CD14-positive monocyte (primary cell): ENCODE measurements around the gene CNTFR. TPM values are rescaled to one million over a fixed set of nuclear protein-coding genes. Genes with fewer than 3 reads are reported as not detected.

Experiments used
- DNase-seq, 3 donors: peaks; one replicate each; pipeline ENCODE4 v3.0.0-alpha.2; 2011 to 2022
- H2AFZ ChIP-seq: 2 replicates; pipeline ENCODE4 v1.6.0; 2012; ENCODE audit warnings: mild to moderate bottlenecking, low read depth, low read length, inconsistent platforms; ENCODE audit not compliant: insufficient read depth, poor library complexity, severe bottlenecking
- H3K27ac ChIP-seq, 2 donors: 1 replicate in 1 of 2; 2 replicates in 1 of 2; pipeline ENCODE4 v1.5.1; 2012 to 2013; ENCODE audit warnings: low read length in 2 of 2, control low read depth in 1 of 2, inconsistent platforms in 1 of 2, low read depth in 1 of 2, mild to moderate bottlenecking in 1 of 2
- H3K27me3 ChIP-seq, 2 donors: one replicate each; pipeline versions ENCODE4 v1.6.0 to v1.6.1; 2011 to 2013; ENCODE audit warnings: low read length in 2 of 2; ENCODE audit not compliant: control insufficient read depth in 2 of 2, insufficient read depth in 2 of 2
- H3K36me3 ChIP-seq, 2 donors: replicated peaks in 1 of 2; 1 replicate in 1 of 2; 2 replicates in 1 of 2; pipeline versions ENCODE4 v1.5.1 to v1.6.1; 2012 to 2013; ENCODE audit warnings: low read length in 2 of 2, control low read depth in 1 of 2, inconsistent platforms in 1 of 2, mild to moderate bottlenecking in 1 of 2; ENCODE audit not compliant: insufficient read depth in 2 of 2, control insufficient read depth in 1 of 2
- H3K4me1 ChIP-seq, 2 donors: 1 replicate in 1 of 2; 2 replicates in 1 of 2; pipeline versions ENCODE4 v1.5.1 to v1.6.1; 2012 to 2013; ENCODE audit warnings: low read length in 2 of 2, control low read depth in 1 of 2, inconsistent platforms in 1 of 2, mild to moderate bottlenecking in 1 of 2, moderate library complexity in 1 of 2; ENCODE audit not compliant: insufficient read depth in 2 of 2, control insufficient read depth in 1 of 2
- H3K4me2 ChIP-seq: replicated peaks from 2 replicates; pipeline ENCODE3; 2012; ENCODE audit warnings: low read length, moderate library complexity, mild to moderate bottlenecking; ENCODE audit not compliant: poor library complexity, severe bottlenecking; ENCODE audit errors: extremely low read depth
- H3K4me3 ChIP-seq, 3 experiments: fragments of 200-600 bp in 1 of 3; sonication (generic) in 1 of 3; replicated peaks in 1 of 3; 1 replicate in 2 of 3; 2 replicates in 1 of 3; pipeline ENCODE4 v1.5.1; 2011 to 2013; ENCODE audit warnings: low read length in 3 of 3, mild to moderate bottlenecking in 3 of 3, control low read depth in 2 of 3, low read depth in 2 of 3, inconsistent platforms in 1 of 3, moderate library complexity in 1 of 3
- H3K79me2 ChIP-seq: 2 replicates; pipeline ENCODE4 v1.6.0; 2012; ENCODE audit warnings: mild to moderate bottlenecking, control low read depth, inconsistent platforms, low read length, moderate library complexity; ENCODE audit not compliant: insufficient read depth
- H3K9ac ChIP-seq: 2 replicates; pipeline ENCODE4 v1.6.0; 2017; ENCODE audit warnings: low read length, mild to moderate bottlenecking; ENCODE audit not compliant: insufficient read depth, poor library complexity, severe bottlenecking
- H3K9me3 ChIP-seq, 2 donors: replicated peaks in 1 of 2; 1 replicate in 1 of 2; 2 replicates in 1 of 2; pipeline versions ENCODE4 v1.5.1 to v1.6.1; 2012 to 2013; ENCODE audit warnings: low read length in 2 of 2, control low read depth in 1 of 2; ENCODE audit not compliant: control insufficient read depth in 1 of 2, insufficient read depth in 1 of 2
- H4K20me1 ChIP-seq: 2 replicates; pipeline ENCODE4 v1.6.0; 2012; ENCODE audit warnings: mild to moderate bottlenecking, low read length, control low read depth, moderate library complexity; ENCODE audit not compliant: insufficient read depth
- H3K27ac Mint-ChIP-seq, 7 donors: one replicate each; pipeline ENCODE4 v1.8.0; 2020; ENCODE audit warnings: mild to moderate bottlenecking in 7 of 7, mixed read lengths in 7 of 7, moderate library complexity in 6 of 7, inconsistent platforms in 2 of 7
- H3K27me3 Mint-ChIP-seq, 3 donors: one replicate each; pipeline ENCODE4 v1.8.0; 2021 to 2022; ENCODE audit warnings: low read depth in 3 of 3, mild to moderate bottlenecking in 3 of 3, mixed read lengths in 3 of 3, moderate library complexity in 3 of 3, inconsistent platforms in 1 of 3
- H3K36me3 Mint-ChIP-seq, 2 donors: one replicate each; pipeline ENCODE4 v1.8.0; 2020; ENCODE audit warnings: mixed read lengths in 2 of 2, inconsistent platforms in 1 of 2, mild to moderate bottlenecking in 1 of 2
- H3K4me1 Mint-ChIP-seq: one replicate; pipeline ENCODE4 v1.8.0; 2020; ENCODE audit warnings: mild to moderate bottlenecking, mixed read lengths
- H3K4me3 Mint-ChIP-seq, 2 donors: one replicate each; pipeline ENCODE4 v1.8.0; 2020; ENCODE audit warnings: mild to moderate bottlenecking in 2 of 2, mixed read lengths in 2 of 2, moderate library complexity in 1 of 2
- H3K9me3 Mint-ChIP-seq, 7 donors: one replicate each; pipeline ENCODE4 v1.8.0; 2020 to 2022; ENCODE audit warnings: mixed read lengths in 7 of 7, mild to moderate bottlenecking in 6 of 7, moderate library complexity in 6 of 7, inconsistent platforms in 2 of 7
- CTCF ChIP-seq: fragments of 200-600 bp; IDR thresholded peaks from one replicate; pipeline ENCODE4 v1.8.0; 2022; ENCODE audit warnings: antibody characterized with exemption, mild to moderate bottlenecking
- WGBS: methylation state at CpG from one replicate; pipeline ENCODE4 v1.1.5; 2013; ENCODE audit warnings: missing lambda C conversion rate; ENCODE audit not compliant: insufficient coverage; 5-methylcytosine and 5-hydroxymethylcytosine counted together
- intact Hi-C, 2 donors: fragments of 100-400 bp; cut with micrococcal nuclease; formaldehyde crosslinking; loops; one replicate each; pipeline versions ENCODE4 v1.15.0 to v1.15.1; 2023
- polyA plus RNA-seq, 3 donors: library from polyadenylated mRNA; depleted of rRNA in 1 of 3; unstranded in 2 of 3; stranded (reverse) in 1 of 3; fragments of 300-500 nt in 2 of 3; fragments of >200 nt in 1 of 3; fragmentation: Illumina TruSeq in 2 of 3; gene quantifications; 1 replicate in 2 of 3; 2 replicates in 1 of 3; pipeline ENCODE4 v1.2.3, GENCODE V29; 2012 to 2021

Gene CNTFR
- polyA plus RNA-seq, 3 donors: not detected

- Histone ChIP-seq H3K4me1 (no peaks in the 10 kb centered on the region), H3K4me3 (no peak overlapping the region), H2AFZ (no peak overlapping the region), H3K36me3 (no peaks in the 10 kb centered on the region), H3K27ac (no peak overlapping the region), H3K27me3 (peaks cover 36 to 83% of the 10 kb centered on the region in 2 donors), H3K4me2 (no peak overlapping the region), H3K9ac (no peak overlapping the region), H3K79me2 (no peaks in the 10 kb centered on the region), H3K9me3 (peaks cover 0 to 24% of the 10 kb centered on the region in 2 donors), H4K20me1 (no peaks in the 10 kb centered on the region)
- 66% methylated on average over 7 of the region's 8 CpGs for WGBS
- H3K36me3 Mint-ChIP-seq: peaks cover 0 to 1% of the 10 kb centered on the region in 2 donors
- H3K27ac Mint-ChIP-seq: no peak overlapping the region
- H3K27me3 Mint-ChIP-seq: peaks cover 65 to 81% (median 71%) of the 10 kb centered on the region in 3 donors
- H3K9me3 Mint-ChIP-seq: peaks cover 0 to 7% (median 2%) of the 10 kb centered on the region in 7 donors
- H3K4me3 Mint-ChIP-seq: peak overlapping the region in 1 of 2 donors; percentile 68
- intact Hi-C loops: no loop called here
- no peak for TF ChIP-seq CTCF
- peaks cover 2% of the 10 kb centered on the region for H3K4me1 Mint-ChIP-seq
- no peak for DNase-seq
These were observed 9.2 kb downstream of the CNTFR start for GRCh38 chr9:34580358-34580757.

- no peak overlapping the region for H3K27ac Mint-ChIP-seq
- intact Hi-C loops: no loop called here
- H3K4me1 ChIP-seq: no peaks in the 10 kb centered on the region
These were observed 9.7 kb downstream of the CNTFR start for GRCh38 chr9:34579808-34580163.

More at GRCh38 chr9:34579808-34580163, 9.7 kb downstream of the CNTFR start:
- TF ChIP-seq CTCF: no peak
- Mint-ChIP-seq H3K4me1 (peaks cover 2% of the 10 kb centered on the region), H3K4me3 (peak overlapping the region in 1 of 2 donors; percentile 68), H3K36me3 (peaks cover 0 to 1% of the 10 kb centered on the region in 2 donors), H3K9me3 (peaks cover 0 to 7% (median 2%) of the 10 kb centered on the region in 7 donors), H3K27me3 (peaks cover 63 to 81% (median 69%) of the 10 kb centered on the region in 3 donors)
- Histone ChIP-seq H3K27ac (no peak overlapping the region), H3K9me3 (peaks cover 0 to 24% of the 10 kb centered on the region in 2 donors), H3K4me2 (no peak overlapping the region), H3K4me3 (no peak overlapping the region), H2AFZ (no peak overlapping the region), H3K36me3 (no peaks in the 10 kb centered on the region), H3K79me2 (no peaks in the 10 kb centered on the region), H3K27me3 (peaks cover 33 to 79% of the 10 kb centered on the region in 2 donors), H4K20me1 (no peaks in the 10 kb centered on the region), H3K9ac (no peak overlapping the region)
- WGBS: 76% methylated on average over 5 of the region's 5 CpGs
- no peak for DNase-seq
